ENCODE data around the gene SCN4B. TPM values are rescaled to one million over a fixed set of nuclear protein-coding genes. Genes with fewer than 3 reads are reported as not detected.

The SCN4B gene
- total and polyA plus RNA-seq, 10 of the 15 experiments (the other 5 are each of a cell fraction or from before 2014, with no cell fraction given) = 0.01 to 0.49 (median 0.04) TPM; not detected in 5

GRCh38 chr11:118154641-118155040, 2.0 kb upstream of the SCN4B start:
- TF ChIP-seq RCOR1 (conservative IDR thresholded peaks at IDR 0.05; ENCODE audit: low read depth, low read length) = no peak
- no peak for TF ChIP-seq CBFB (IDR thresholded peaks at IDR 0.05; ENCODE audit: low read depth)
- no peak for TF ChIP-seq NKRF (conservative IDR thresholded peaks at IDR 0.05)
- TF ChIP-seq RAD51 (IDR thresholded peaks at IDR 0.05) = no peak
- no peak for TF ChIP-seq ASH2L (IDR thresholded peaks at IDR 0.05; ENCODE audit: borderline replicate concordance, low read depth)
- TF ChIP-seq ZBTB11 (CRISPR knock-in tag; IDR thresholded peaks at IDR 0.05) = no peak
- no peak for TF ChIP-seq MTA3 (IDR thresholded peaks at IDR 0.05; ENCODE audit: borderline replicate concordance, low read length)
- no peak for TF ChIP-seq PML (IDR thresholded peaks at IDR 0.05; ENCODE audit: low read length)
- TF ChIP-seq CTCF (IDR thresholded peaks at IDR 0.05 in 2 of 3, conservative IDR thresholded peaks at IDR 0.05 in 1 of 3; ENCODE audit: control insufficient read depth in 2 of 3, extremely low read depth in 1 of 3, insufficient read depth in 1 of 3, low read depth in 3 of 3, low read length in 3 of 3) = no peak
- no peak for TF ChIP-seq EP300 (IDR thresholded peaks at IDR 0.05; ENCODE audit: borderline replicate concordance in 1 of 2, control insufficient read depth in 1 of 2, low read depth in 2 of 2, low read length in 2 of 2)
- TF ChIP-seq NFXL1 (IDR thresholded peaks at IDR 0.05; ENCODE audit: borderline replicate concordance) = no peak
- no peak for TF ChIP-seq IRF5 (IDR thresholded peaks at IDR 0.05; ENCODE audit: borderline replicate concordance)
- TF ChIP-seq SMAD1 (IDR thresholded peaks at IDR 0.05; ENCODE audit: low read depth, partially characterized antibody) = no peak
- TF ChIP-seq TCF7 (IDR thresholded peaks at IDR 0.05; ENCODE audit: borderline replicate concordance) = no peak
- no peak for TF ChIP-seq BMI1 (IDR thresholded peaks at IDR 0.05; ENCODE audit: borderline replicate concordance)
- no peaks in the 10 kb centered on the region for H4K20me1 ChIP-seq (ENCODE audit: control insufficient read depth, insufficient read depth)
- WGBS (ENCODE audit: insufficient coverage, insufficient replicate concordance, low lambda C conversion rate, missing lambda C conversion rate) = 35% methylated on average over 1 of the region's 1 CpG
- no peak for FAIRE-seq
- no peak overlapping the region for H3K27ac ChIP-seq (ENCODE audit: control insufficient read depth, insufficient read depth)
- H3K27me3 ChIP-seq (replicated peaks in 1 of 2; ENCODE audit: control insufficient read depth in 2 of 2, insufficient read depth in 2 of 2, low read length in 1 of 2) = peaks cover 31 to 32% of the 10 kb centered on the region in 2 experiments
- intact Hi-C loops (cut with micrococcal nuclease; ENCODE audit: unreplicated experiment) = no loop called here
- H3K9me3 ChIP-seq (replicated peaks; ENCODE audit: control insufficient read depth, insufficient read depth, low read length) = no peaks in the 10 kb centered on the region
- in situ Hi-C loops (cut with MboI) = no loop called here
- H3K9ac ChIP-seq (ENCODE audit: control insufficient read depth, insufficient read depth, low read length) = no peak overlapping the region
- no peaks in the 10 kb centered on the region for H3K79me2 ChIP-seq (ENCODE audit: control insufficient read depth, insufficient read depth, low read length)
- H3K36me3 ChIP-seq (ENCODE audit: control insufficient read depth in 2 of 2, insufficient read depth in 2 of 2, low read length in 1 of 2) = no peaks in the 10 kb centered on the region
- ChIA-PET SMC1A (ENCODE audit: uncharacterized antibody, unreplicated experiment) (interaction anchor here (0.6 kb wide), 1 partner anchor 507 kb away, joined by 3 read pairs; no protein-coding TSS in a partner anchor), RAD21 (ENCODE audit: unreplicated experiment) (no interaction called here), CTCF (interaction anchor here (3.3 to 4.8 kb wide), 2 partner anchors 11 to 16 kb away, joined by 20 to 37 read pairs; no protein-coding TSS in a partner anchor), POLR2A (no interaction called here)
- H2AFZ ChIP-seq (ENCODE audit: control insufficient read depth, low read depth, low read length) = no peak overlapping the region
- no peak for ATAC-seq
- BruUV-seq (replicated peaks) = no TSS peak
- H3K4me2 ChIP-seq (ENCODE audit: control insufficient read depth, insufficient read depth) = no peak overlapping the region
- no peak overlapping the region for H3K4me3 ChIP-seq
- H3K4me1 ChIP-seq (ENCODE audit: control insufficient read depth, insufficient read depth, low read length) = no peaks in the 10 kb centered on the region
- no peak for DNase-seq (ENCODE audit: low read depth, low spot score)

All from GM12878 (cell line).